GM23338 (cell line): ENCODE measurements around the gene DYSF. TPM values are rescaled to one million over a fixed set of nuclear protein-coding genes. Genes with fewer than 3 reads are reported as not detected.

Experiments used
- ATAC-seq: fragments of 200-7000 bp; cut with Tn5 transposase; 3 replicates; pipeline ENCODE4 v1.9.1; 2020
- DNase-seq: peaks from one replicate; pipeline ENCODE4 v3.0.0-alpha.2; 2015; ENCODE audit warnings: low spot score
- H2AFZ ChIP-seq: fragments of 200-600 bp; sonication (generic); 2 replicates; pipeline ENCODE4 v1.8.0; 2016; ENCODE audit warnings: antibody characterized with exemption, mild to moderate bottlenecking, moderate library complexity
- H3F3A ChIP-seq: fragments of 200-600 bp; sonication (generic); replicated peaks from 2 replicates; pipeline ENCODE4 v1.8.0; 2017; ENCODE audit warnings: antibody characterized with exemption, mixed run types, low read depth
- H3K27ac ChIP-seq: fragments of 200-600 bp; sonication (generic); 2 replicates; pipeline ENCODE4 v1.6.1; 2016; ENCODE audit warnings: low read depth
- H3K27me3 ChIP-seq: fragments of 200-600 bp; sonication (generic); 2 replicates; pipeline ENCODE4 v1.8.0; 2016; ENCODE audit warnings: mild to moderate bottlenecking, mixed run types, moderate library complexity; ENCODE audit not compliant: insufficient read depth
- H3K36me3 ChIP-seq: fragments of 200-600 bp; sonication (generic); 2 replicates; pipeline ENCODE4 v1.8.0; 2016; ENCODE audit warnings: mild to moderate bottlenecking; ENCODE audit not compliant: insufficient read depth
- H3K4me1 ChIP-seq: fragments of 200-600 bp; sonication (generic); 2 replicates; pipeline ENCODE4 v1.8.0; 2016; ENCODE audit warnings: mild to moderate bottlenecking, moderate library complexity; ENCODE audit not compliant: insufficient read depth
- H3K4me2 ChIP-seq: fragments of 200-600 bp; sonication (generic); 2 replicates; pipeline ENCODE4 v1.7.1; 2017; ENCODE audit warnings: mixed run types
- H3K4me3 ChIP-seq: fragments of 200-600 bp; sonication (generic); 2 replicates; pipeline ENCODE4 v1.6.1; 2016; ENCODE audit warnings: mixed run types
- H3K79me2 ChIP-seq: fragments of 200-600 bp; sonication (generic); replicated peaks from 2 replicates; pipeline ENCODE4 v1.8.0; 2017; ENCODE audit warnings: mild to moderate bottlenecking; ENCODE audit not compliant: insufficient read depth
- H3K9me2 ChIP-seq: fragments of 200-600 bp; sonication (generic); 2 replicates; pipeline ENCODE4 v1.8.0; 2017; ENCODE audit not compliant: insufficient read depth
- H4K20me1 ChIP-seq: fragments of 200-600 bp; sonication (generic); replicated peaks from 2 replicates; pipeline ENCODE4 v1.8.0; 2017; ENCODE audit warnings: mild to moderate bottlenecking; ENCODE audit not compliant: insufficient read depth
- H3K27ac Mint-ChIP-seq: 2 replicates; pipeline ENCODE4 v1.8.0; 2020; ENCODE audit warnings: inconsistent platforms, mild to moderate bottlenecking, moderate library complexity, mixed read lengths
- H3K27me3 Mint-ChIP-seq: 3 replicates; pipeline ENCODE4 v1.8.0; 2022; ENCODE audit warnings: low read depth, mild to moderate bottlenecking, moderate library complexity, mixed read lengths, inconsistent platforms; ENCODE audit not compliant: insufficient read depth, poor library complexity
- H3K36me3 Mint-ChIP-seq: 3 replicates; pipeline ENCODE4 v1.8.0; 2021; ENCODE audit warnings: low read depth, mild to moderate bottlenecking, inconsistent platforms, moderate library complexity, mixed read lengths
- H3K4me1 Mint-ChIP-seq: 3 replicates; pipeline ENCODE4 v1.8.0; 2020; ENCODE audit warnings: mild to moderate bottlenecking, inconsistent platforms, mixed read lengths
- H3K4me3 Mint-ChIP-seq: 3 replicates; pipeline ENCODE4 v1.8.0; 2021; ENCODE audit warnings: moderate library complexity, mild to moderate bottlenecking, inconsistent platforms, mixed read lengths
- H3K9me3 Mint-ChIP-seq: 3 replicates; pipeline ENCODE4 v1.8.0; 2020; ENCODE audit warnings: moderate library complexity, mild to moderate bottlenecking, inconsistent platforms, mixed read lengths
- CREB1 ChIP-seq: fragments of 250-450 bp; sonication (Bioruptor Pico); IDR thresholded peaks from 2 replicates; pipeline ENCODE4 v1.5.0; 2020; ENCODE audit warnings: low read depth, mild to moderate bottlenecking, moderate library complexity
- EZH2 ChIP-seq: fragments of 200-600 bp; sonication (generic); IDR thresholded peaks from one replicate; pipeline ENCODE4 v1.8.0; 2017; ENCODE audit warnings: antibody characterized with exemption, mild to moderate bottlenecking, low read depth; ENCODE audit not compliant: unreplicated experiment
- EZH2phosphoT487 ChIP-seq: fragments of 200-600 bp; sonication (generic); IDR thresholded peaks from one replicate; pipeline ENCODE4 v1.8.1; 2018; ENCODE audit warnings: antibody characterized with exemption; ENCODE audit not compliant: unreplicated experiment
- JUNB ChIP-seq: IDR thresholded peaks from one replicate; pipeline ENCODE4 v1.6.1; 2016; ENCODE audit warnings: antibody characterized with exemption; ENCODE audit not compliant: unreplicated experiment
- NANOG ChIP-seq: IDR thresholded peaks from 2 replicates; pipeline ENCODE4 v1.6.1; 2016; ENCODE audit warnings: antibody characterized with exemption, borderline replicate concordance
- POLR2AphosphoS5 ChIP-seq: IDR thresholded peaks from 2 replicates; pipeline ENCODE4 v1.6.1; 2016; ENCODE audit warnings: antibody characterized with exemption, low read depth
- STAT1 ChIP-seq: IDR thresholded peaks from one replicate; pipeline ENCODE4 v1.6.1; 2016; ENCODE audit warnings: antibody characterized with exemption; ENCODE audit not compliant: unreplicated experiment
- ZNF114 ChIP-seq: fragments of 250-450 bp; sonication (Bioruptor Pico); IDR thresholded peaks from 2 replicates; pipeline ENCODE4 v1.5.0; 2020; ENCODE audit warnings: mild to moderate bottlenecking, moderate library complexity
- ZNF331 ChIP-seq: fragments of 250-450 bp; sonication (Bioruptor Pico); IDR thresholded peaks from 2 replicates; pipeline ENCODE4 v1.5.0; 2020; ENCODE audit warnings: low read depth, mild to moderate bottlenecking, moderate library complexity
- polyA plus RNA-seq: library from polyadenylated mRNA; unstranded; fragments of >200 nt; fragmentation: Nextera tagmentation; extraction: Ambion mirVana; gene quantifications from 2 replicates; pipeline ENCODE4 v1.2.1, GENCODE V29; 2016
- total RNA-seq: library from RNA; depleted of rRNA; stranded (reverse); fragments of >200 nt; shearing (Covaris generic); gene quantifications from 2 replicates; pipeline ENCODE4 v1.2.3, GENCODE V29; 2014
- TF ChIP-seq, protein P1 (sequence below): IDR thresholded peaks from 2 replicates; pipeline ENCODE4 v1.6.1; 2016; ENCODE audit warnings: antibody characterized with exemption
- TF ChIP-seq, protein P2 (sequence below): IDR thresholded peaks from one replicate; pipeline ENCODE4 v1.6.1; 2018; ENCODE audit warnings: antibody characterized with exemption; ENCODE audit not compliant: unreplicated experiment
- TF ChIP-seq, protein P3 (sequence below), 2 experiments: fragments of 200-600 bp in 1 of 2; sonication (generic) in 1 of 2; conservative IDR thresholded peaks; 2 replicates each; pipeline versions ENCODE4 v1.5.1 to v1.6.1; 2016 to 2017; ENCODE audit warnings: antibody characterized with exemption in 2 of 2, low read depth in 2 of 2, mild to moderate bottlenecking in 2 of 2, moderate library complexity in 1 of 2
- TF ChIP-seq, protein P4 (sequence below): fragments of 250-450 bp; sonication (Bioruptor Pico); IDR thresholded peaks from 2 replicates; pipeline ENCODE4 v1.5.0; 2020; ENCODE audit warnings: mild to moderate bottlenecking, moderate library complexity

Gene DYSF
- total and polyA plus RNA-seq, 2 experiments from 2014 or later = 7.3 to 21.3 TPM

DNA sequence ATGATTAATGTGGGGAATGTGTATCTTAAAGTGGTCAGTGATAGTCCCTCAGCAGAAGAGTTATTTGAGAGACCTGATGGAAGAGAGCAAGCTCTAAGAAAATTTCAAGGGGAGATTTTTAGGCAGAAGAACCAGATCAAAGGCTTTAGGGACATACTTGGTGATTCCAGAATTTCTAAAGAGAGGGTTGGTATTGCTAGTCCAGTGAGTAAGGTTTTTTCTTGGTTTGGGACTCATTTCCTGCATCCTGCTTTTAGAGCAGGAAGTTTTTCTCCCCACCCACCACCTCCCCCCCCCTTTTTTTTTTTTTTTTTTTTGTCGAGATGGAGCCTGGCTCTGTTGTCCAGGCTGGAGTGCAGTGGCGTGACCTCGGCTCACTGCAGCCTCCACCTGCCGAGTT lies 42.7 kb upstream of the DYSF start:
- H3K4me1 ChIP-seq = no peaks in the 10 kb centered on the region
- H3K4me2 ChIP-seq = no peak overlapping the region
- Mint-ChIP-seq H3K9me3 (peaks cover 5% of the 10 kb centered on the region), H3K36me3 (peaks cover 53% of the 10 kb centered on the region), H3K27me3 (no peaks in the 10 kb centered on the region), H3K4me1 (no peaks in the 10 kb centered on the region), H3K27ac (no peak overlapping the region), H3K4me3 (no peak overlapping the region)
- H4K20me1 ChIP-seq = no peaks in the 10 kb centered on the region
- H3K9me2 ChIP-seq = no peaks in the 10 kb centered on the region
- ATAC-seq = no peak
- H3K36me3 ChIP-seq = peaks cover 20% of the 10 kb centered on the region; the same call in 1 of the 2 replicates
- H3F3A ChIP-seq = no peaks in the 10 kb centered on the region
- no peak for DNase-seq
- no peak overlapping the region for H2AFZ ChIP-seq
- no peak overlapping the region for H3K4me3 ChIP-seq
- no peaks in the 10 kb centered on the region for H3K27me3 ChIP-seq
- TF ChIP-seq STAT1 (no peak), EZH2 (no peak), EZH2phosphoT487 (no peak), CREB1 (CRISPR knock-in tag) (no peak), JUNB (no peak), ZNF331 (no peak), POLR2AphosphoS5 (no peak), ZNF114 (no peak), NANOG (no peak)
- TF ChIP-seq, protein P1, sequence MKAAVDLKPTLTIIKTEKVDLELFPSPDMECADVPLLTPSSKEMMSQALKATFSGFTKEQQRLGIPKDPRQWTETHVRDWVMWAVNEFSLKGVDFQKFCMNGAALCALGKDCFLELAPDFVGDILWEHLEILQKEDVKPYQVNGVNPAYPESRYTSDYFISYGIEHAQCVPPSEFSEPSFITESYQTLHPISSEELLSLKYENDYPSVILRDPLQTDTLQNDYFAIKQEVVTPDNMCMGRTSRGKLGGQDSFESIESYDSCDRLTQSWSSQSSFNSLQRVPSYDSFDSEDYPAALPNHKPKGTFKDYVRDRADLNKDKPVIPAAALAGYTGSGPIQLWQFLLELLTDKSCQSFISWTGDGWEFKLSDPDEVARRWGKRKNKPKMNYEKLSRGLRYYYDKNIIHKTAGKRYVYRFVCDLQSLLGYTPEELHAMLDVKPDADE = no peak
- TF ChIP-seq, protein P2, sequence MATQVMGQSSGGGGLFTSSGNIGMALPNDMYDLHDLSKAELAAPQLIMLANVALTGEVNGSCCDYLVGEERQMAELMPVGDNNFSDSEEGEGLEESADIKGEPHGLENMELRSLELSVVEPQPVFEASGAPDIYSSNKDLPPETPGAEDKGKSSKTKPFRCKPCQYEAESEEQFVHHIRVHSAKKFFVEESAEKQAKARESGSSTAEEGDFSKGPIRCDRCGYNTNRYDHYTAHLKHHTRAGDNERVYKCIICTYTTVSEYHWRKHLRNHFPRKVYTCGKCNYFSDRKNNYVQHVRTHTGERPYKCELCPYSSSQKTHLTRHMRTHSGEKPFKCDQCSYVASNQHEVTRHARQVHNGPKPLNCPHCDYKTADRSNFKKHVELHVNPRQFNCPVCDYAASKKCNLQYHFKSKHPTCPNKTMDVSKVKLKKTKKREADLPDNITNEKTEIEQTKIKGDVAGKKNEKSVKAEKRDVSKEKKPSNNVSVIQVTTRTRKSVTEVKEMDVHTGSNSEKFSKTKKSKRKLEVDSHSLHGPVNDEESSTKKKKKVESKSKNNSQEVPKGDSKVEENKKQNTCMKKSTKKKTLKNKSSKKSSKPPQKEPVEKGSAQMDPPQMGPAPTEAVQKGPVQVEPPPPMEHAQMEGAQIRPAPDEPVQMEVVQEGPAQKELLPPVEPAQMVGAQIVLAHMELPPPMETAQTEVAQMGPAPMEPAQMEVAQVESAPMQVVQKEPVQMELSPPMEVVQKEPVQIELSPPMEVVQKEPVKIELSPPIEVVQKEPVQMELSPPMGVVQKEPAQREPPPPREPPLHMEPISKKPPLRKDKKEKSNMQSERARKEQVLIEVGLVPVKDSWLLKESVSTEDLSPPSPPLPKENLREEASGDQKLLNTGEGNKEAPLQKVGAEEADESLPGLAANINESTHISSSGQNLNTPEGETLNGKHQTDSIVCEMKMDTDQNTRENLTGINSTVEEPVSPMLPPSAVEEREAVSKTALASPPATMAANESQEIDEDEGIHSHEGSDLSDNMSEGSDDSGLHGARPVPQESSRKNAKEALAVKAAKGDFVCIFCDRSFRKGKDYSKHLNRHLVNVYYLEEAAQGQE = no peak
- TF ChIP-seq, protein P3, sequence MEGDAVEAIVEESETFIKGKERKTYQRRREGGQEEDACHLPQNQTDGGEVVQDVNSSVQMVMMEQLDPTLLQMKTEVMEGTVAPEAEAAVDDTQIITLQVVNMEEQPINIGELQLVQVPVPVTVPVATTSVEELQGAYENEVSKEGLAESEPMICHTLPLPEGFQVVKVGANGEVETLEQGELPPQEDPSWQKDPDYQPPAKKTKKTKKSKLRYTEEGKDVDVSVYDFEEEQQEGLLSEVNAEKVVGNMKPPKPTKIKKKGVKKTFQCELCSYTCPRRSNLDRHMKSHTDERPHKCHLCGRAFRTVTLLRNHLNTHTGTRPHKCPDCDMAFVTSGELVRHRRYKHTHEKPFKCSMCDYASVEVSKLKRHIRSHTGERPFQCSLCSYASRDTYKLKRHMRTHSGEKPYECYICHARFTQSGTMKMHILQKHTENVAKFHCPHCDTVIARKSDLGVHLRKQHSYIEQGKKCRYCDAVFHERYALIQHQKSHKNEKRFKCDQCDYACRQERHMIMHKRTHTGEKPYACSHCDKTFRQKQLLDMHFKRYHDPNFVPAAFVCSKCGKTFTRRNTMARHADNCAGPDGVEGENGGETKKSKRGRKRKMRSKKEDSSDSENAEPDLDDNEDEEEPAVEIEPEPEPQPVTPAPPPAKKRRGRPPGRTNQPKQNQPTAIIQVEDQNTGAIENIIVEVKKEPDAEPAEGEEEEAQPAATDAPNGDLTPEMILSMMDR (conservative IDR thresholded peaks at IDR 0.05; ENCODE audit: low read depth in 2 of 2) = no peak
- TF ChIP-seq, protein P4, sequence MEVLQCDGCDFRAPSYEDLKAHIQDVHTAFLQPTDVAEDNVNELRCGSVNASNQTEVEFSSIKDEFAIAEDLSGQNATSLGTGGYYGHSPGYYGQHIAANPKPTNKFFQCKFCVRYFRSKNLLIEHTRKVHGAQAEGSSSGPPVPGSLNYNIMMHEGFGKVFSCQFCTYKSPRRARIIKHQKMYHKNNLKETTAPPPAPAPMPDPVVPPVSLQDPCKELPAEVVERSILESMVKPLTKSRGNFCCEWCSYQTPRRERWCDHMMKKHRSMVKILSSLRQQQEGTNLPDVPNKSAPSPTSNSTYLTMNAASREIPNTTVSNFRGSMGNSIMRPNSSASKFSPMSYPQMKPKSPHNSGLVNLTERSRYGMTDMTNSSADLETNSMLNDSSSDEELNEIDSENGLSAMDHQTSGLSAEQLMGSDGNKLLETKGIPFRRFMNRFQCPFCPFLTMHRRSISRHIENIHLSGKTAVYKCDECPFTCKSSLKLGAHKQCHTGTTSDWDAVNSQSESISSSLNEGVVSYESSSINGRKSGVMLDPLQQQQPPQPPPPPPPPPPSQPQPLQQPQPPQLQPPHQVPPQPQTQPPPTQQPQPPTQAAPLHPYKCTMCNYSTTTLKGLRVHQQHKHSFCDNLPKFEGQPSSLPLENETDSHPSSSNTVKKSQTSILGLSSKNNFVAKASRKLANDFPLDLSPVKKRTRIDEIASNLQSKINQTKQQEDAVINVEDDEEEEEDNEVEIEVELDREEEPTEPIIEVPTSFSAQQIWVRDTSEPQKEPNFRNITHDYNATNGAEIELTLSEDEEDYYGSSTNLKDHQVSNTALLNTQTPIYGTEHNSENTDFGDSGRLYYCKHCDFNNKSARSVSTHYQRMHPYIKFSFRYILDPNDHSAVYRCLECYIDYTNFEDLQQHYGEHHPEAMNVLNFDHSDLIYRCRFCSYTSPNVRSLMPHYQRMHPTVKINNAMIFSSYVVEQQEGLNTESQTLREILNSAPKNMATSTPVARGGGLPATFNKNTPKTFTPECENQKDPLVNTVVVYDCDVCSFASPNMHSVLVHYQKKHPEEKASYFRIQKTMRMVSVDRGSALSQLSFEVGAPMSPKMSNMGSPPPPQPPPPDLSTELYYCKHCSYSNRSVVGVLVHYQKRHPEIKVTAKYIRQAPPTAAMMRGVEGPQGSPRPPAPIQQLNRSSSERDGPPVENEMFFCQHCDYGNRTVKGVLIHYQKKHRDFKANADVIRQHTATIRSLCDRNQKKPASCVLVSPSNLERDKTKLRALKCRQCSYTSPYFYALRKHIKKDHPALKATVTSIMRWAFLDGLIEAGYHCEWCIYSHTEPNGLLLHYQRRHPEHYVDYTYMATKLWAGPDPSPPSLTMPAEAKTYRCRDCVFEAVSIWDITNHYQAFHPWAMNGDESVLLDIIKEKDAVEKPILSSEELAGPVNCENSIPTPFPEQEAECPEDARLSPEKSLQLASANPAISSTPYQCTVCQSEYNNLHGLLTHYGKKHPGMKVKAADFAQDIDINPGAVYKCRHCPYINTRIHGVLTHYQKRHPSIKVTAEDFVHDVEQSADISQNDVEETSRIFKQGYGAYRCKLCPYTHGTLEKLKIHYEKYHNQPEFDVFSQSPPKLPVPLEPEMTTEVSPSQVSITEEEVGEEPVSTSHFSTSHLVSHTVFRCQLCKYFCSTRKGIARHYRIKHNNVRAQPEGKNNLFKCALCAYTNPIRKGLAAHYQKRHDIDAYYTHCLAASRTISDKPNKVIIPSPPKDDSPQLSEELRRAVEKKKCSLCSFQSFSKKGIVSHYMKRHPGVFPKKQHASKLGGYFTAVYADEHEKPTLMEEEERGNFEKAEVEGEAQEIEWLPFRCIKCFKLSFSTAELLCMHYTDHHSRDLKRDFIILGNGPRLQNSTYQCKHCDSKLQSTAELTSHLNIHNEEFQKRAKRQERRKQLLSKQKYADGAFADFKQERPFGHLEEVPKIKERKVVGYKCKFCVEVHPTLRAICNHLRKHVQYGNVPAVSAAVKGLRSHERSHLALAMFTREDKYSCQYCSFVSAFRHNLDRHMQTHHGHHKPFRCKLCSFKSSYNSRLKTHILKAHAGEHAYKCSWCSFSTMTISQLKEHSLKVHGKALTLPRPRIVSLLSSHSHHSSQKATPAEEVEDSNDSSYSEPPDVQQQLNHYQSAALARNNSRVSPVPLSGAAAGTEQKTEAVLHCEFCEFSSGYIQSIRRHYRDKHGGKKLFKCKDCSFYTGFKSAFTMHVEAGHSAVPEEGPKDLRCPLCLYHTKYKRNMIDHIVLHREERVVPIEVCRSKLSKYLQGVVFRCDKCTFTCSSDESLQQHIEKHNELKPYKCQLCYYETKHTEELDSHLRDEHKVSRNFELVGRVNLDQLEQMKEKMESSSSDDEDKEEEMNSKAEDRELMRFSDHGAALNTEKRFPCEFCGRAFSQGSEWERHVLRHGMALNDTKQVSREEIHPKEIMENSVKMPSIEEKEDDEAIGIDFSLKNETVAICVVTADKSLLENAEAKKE (CRISPR knock-in tag) = no peak
- H3K27ac ChIP-seq = no peak overlapping the region
- H3K79me2 ChIP-seq = no peaks in the 10 kb centered on the region
